WERI-Rb-1 (cell line): ENCODE data around the gene SLC17A9.

Source experiments
- DNase-seq: peaks from one replicate; pipeline ENCODE4 v3.0.0-alpha.2; 2020
- H3K27ac ChIP-seq: fragments of 250-450 bp; sonication (Bioruptor Pico); 2 replicates; pipeline ENCODE4 v1.5.1; 2020; ENCODE audit warnings: mild to moderate bottlenecking, moderate library complexity
- H3K27me3 ChIP-seq: fragments of 250-450 bp; sonication (Bioruptor Pico); 2 replicates; pipeline ENCODE4 v1.5.1; 2021; ENCODE audit warnings: mild to moderate bottlenecking, low read depth, moderate library complexity; ENCODE audit not compliant: insufficient read depth, severe bottlenecking
- H3K36me3 ChIP-seq: fragments of 250-450 bp; sonication (Bioruptor Pico); 2 replicates; pipeline ENCODE4 v1.5.1; 2020; ENCODE audit warnings: mild to moderate bottlenecking, moderate library complexity
- H3K4me3 ChIP-seq: 2 replicates; pipeline ENCODE4 v1.5.1; 2011; ENCODE audit warnings: low read depth, mild to moderate bottlenecking, control low read depth, low read length
- H3K9me3 ChIP-seq: fragments of 250-450 bp; sonication (Bioruptor Pico); 2 replicates; pipeline ENCODE4 v1.5.1; 2021; ENCODE audit warnings: mild to moderate bottlenecking, moderate library complexity; ENCODE audit not compliant: severe bottlenecking
- CTCF ChIP-seq: IDR thresholded peaks from 2 replicates; pipeline ENCODE4 v1.5.1; 2011; ENCODE audit warnings: low read depth, mild to moderate bottlenecking, control low read depth, inconsistent platforms, low read length

SLC17A9 gene

GRCh38 chr20:62977613-62978560, 25.4 kb downstream of the SLC17A9 start:
- no peak for TF ChIP-seq CTCF
- no peaks in the 10 kb centered on the region for H3K36me3 ChIP-seq

GRCh38 chr20:62978561-62978943, 26.0 kb downstream of the SLC17A9 start:
- peak; percentile 38 for DNase-seq
- Histone ChIP-seq H3K27ac (no peak overlapping the region), H3K27me3 (no peaks in the 10 kb centered on the region), H3K36me3 (no peaks in the 10 kb centered on the region), H3K4me3 (no peak overlapping the region), H3K9me3 (no peaks in the 10 kb centered on the region)
- TF ChIP-seq CTCF, result no peak

More at GRCh38 chr20:62977613-62978560, 25.4 kb downstream of the SLC17A9 start:
- Histone ChIP-seq H3K9me3 (no peaks in the 10 kb centered on the region), H3K27ac (no peak overlapping the region), H3K4me3 (no peak overlapping the region), H3K27me3 (no peaks in the 10 kb centered on the region)
- no peak for DNase-seq

GRCh38 chr20:62979310-62979709, 26.8 kb downstream of the SLC17A9 start:
- DNase-seq, result no peak
- Histone ChIP-seq H3K27ac (no peak overlapping the region), H3K9me3 (no peaks in the 10 kb centered on the region), H3K36me3 (no peaks in the 10 kb centered on the region), H3K27me3 (no peaks in the 10 kb centered on the region), H3K4me3 (no peak overlapping the region)
- 0 out of 2 replicates have a peak, but pooled peaks have one; percentile 5 for TF ChIP-seq CTCF

- no peaks in the 10 kb centered on the region for H3K27me3 ChIP-seq
- no peak overlapping the region for H3K4me3 ChIP-seq
- DNase-seq, result no peak
- TF ChIP-seq CTCF, result no peak
- H3K9me3 ChIP-seq, result no peaks in the 10 kb centered on the region
- H3K27ac ChIP-seq, result no peak overlapping the region
- H3K36me3 ChIP-seq, result no peaks in the 10 kb centered on the region
Measured at GRCh38 chr20:62979876-62980373, 27.4 kb downstream of the SLC17A9 start.

GRCh38 chr20:62980380-62980960, 28.0 kb downstream of the SLC17A9 start:
- DNase-seq, result no peak
- H3K4me3 ChIP-seq, result no peak overlapping the region
- no peak overlapping the region for H3K27ac ChIP-seq
- H3K36me3 ChIP-seq, result no peaks in the 10 kb centered on the region
- no peaks in the 10 kb centered on the region for H3K9me3 ChIP-seq
- no peak for TF ChIP-seq CTCF
- H3K27me3 ChIP-seq, result no peaks in the 10 kb centered on the region
